Measurements from ENCODE around the gene LETMD1. TPM values are rescaled to one million over a fixed set of nuclear protein-coding genes. Genes with fewer than 3 reads are reported as not detected.

LETMD1 gene
- total and polyA plus RNA-seq, 2 of the 8 experiments (the other 6 are each of a cell fraction or from before 2014, with no cell fraction given) = 39.4 to 65.3 TPM

DNA sequence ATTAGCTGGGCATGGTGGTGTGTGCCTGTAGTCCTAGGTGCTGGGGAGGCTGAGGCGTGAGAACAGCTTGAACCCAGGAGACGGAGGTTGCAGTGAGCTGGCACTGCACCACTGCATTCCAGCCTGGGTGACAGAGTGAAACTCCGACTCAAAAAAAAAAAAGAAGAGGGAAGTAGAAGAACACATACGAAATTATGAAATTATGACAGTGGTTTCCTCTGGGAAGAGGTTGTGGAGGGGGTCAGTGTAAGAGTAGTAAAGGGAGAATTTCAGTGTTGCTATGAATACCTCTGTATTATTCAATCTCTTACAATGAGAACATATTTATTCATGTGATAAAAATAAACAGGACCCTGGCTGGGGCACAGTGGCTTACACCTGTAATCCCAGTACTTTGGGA is 60.0 kb downstream of the LETMD1 start:
- no peak overlapping the region for H3K56ac ChIP-seq (replicated peaks; ENCODE audit: insufficient read length, low read depth, low read length)
- H3K36me3 ChIP-seq (ENCODE audit: control insufficient read depth in 2 of 4, insufficient read depth in 4 of 4, low read length in 3 of 4) = peaks cover 8 to 76% (median 37%) of the 10 kb centered on the region in 4 experiments
- H2BK15ac ChIP-seq (ENCODE audit: low read length) = no peak overlapping the region
- H2BK20ac ChIP-seq (ENCODE audit: low read length) = no peak overlapping the region
- H3K27me3 ChIP-seq (replicated peaks in 1 of 4; ENCODE audit: control insufficient read depth in 3 of 4, extremely low read depth in 1 of 4, insufficient read depth in 3 of 4, low read length in 3 of 4) = no peaks in the 10 kb centered on the region
- no peak overlapping the region for H4K5ac ChIP-seq (ENCODE audit: insufficient read length, low read depth, low read length)
- WGBS, 2 experiments (ENCODE audit: extremely low coverage in 1 of 2, insufficient coverage in 1 of 2, insufficient read length in 1 of 2, insufficient replicate concordance in 2 of 2, low coverage in 1 of 2, low lambda C conversion rate in 2 of 2, missing lambda C conversion rate in 1 of 2) = 95% methylated on average over 4 of the region's 4 CpGs; no CpG with 5 or more reads in 1 of the 2 experiments
- H4K8ac ChIP-seq (ENCODE audit: extremely low read depth, insufficient read depth, low read length) = no peak overlapping the region
- H3K18ac ChIP-seq (ENCODE audit: extremely low read depth, low read length) = no peak overlapping the region
- H3K79me2 ChIP-seq (ENCODE audit: control insufficient read depth in 1 of 2, insufficient read depth in 2 of 2, low read length in 2 of 2) = no peaks in the 10 kb centered on the region
- no peak overlapping the region for H2BK120ac ChIP-seq (replicated peaks; ENCODE audit: low read depth, low read length)
- no peak overlapping the region for H3K27ac ChIP-seq (ENCODE audit: low read depth, low read length)
- no peaks in the 10 kb centered on the region for H3K79me1 ChIP-seq (ENCODE audit: low read depth, low read length)
- no peak for DNase-seq (ENCODE audit: low read depth in 1 of 2, low spot score in 2 of 2)
- no peak overlapping the region for H3K4me2 ChIP-seq (ENCODE audit: insufficient read depth in 1 of 2, low read depth in 2 of 2, low read length in 2 of 2)
- H3K9me3 ChIP-seq (ENCODE audit: insufficient read depth in 2 of 2, low read depth in 1 of 2, low read length in 1 of 2) = no peaks in the 10 kb centered on the region
- no peaks in the 10 kb centered on the region for H3K23me2 ChIP-seq (ENCODE audit: low read depth, low read length)
- ChIA-PET CTCF (ENCODE audit: partially characterized antibody) (no interaction called here), POLR2A (ENCODE audit: partially characterized antibody) (interaction anchor here (0.9 to 4.2 kb wide), 3 partner anchors 13 to 136 kb away, joined by 3 to 11 read pairs (median 3); partner anchors contain the start of gene CSRNP2)
- H3K9ac ChIP-seq (replicated peaks in 1 of 4; ENCODE audit: extremely low read depth in 1 of 4, low read depth in 3 of 4, low read length in 3 of 4) = no peak overlapping the region
- H4K91ac ChIP-seq (replicated peaks; ENCODE audit: insufficient read length, low read length) = no peak overlapping the region
- no peaks in the 10 kb centered on the region for H3K4me1 ChIP-seq (replicated peaks in 1 of 4; ENCODE audit: control insufficient read depth in 3 of 4, insufficient read depth in 4 of 4, low read length in 3 of 4)
- no peak for FAIRE-seq
- no peak overlapping the region for H2AFZ ChIP-seq (ENCODE audit: low read length)
- no peak overlapping the region for H3K14ac ChIP-seq (ENCODE audit: insufficient read length)
- no peak overlapping the region for H2BK12ac ChIP-seq (ENCODE audit: low read depth, low read length)
- H3K4ac ChIP-seq (replicated peaks; ENCODE audit: insufficient read length, low read depth, low read length) = no peak overlapping the region
- no peak overlapping the region for H3K23ac ChIP-seq (ENCODE audit: insufficient read length)
- H4K20me1 ChIP-seq (replicated peaks in 1 of 2; ENCODE audit: control insufficient read depth in 1 of 2, insufficient read depth in 2 of 2, low read length in 2 of 2) = no peaks in the 10 kb centered on the region
- no peak overlapping the region for H2AK5ac ChIP-seq (ENCODE audit: low read depth, low read length)
- TF ChIP-seq, protein P1, sequence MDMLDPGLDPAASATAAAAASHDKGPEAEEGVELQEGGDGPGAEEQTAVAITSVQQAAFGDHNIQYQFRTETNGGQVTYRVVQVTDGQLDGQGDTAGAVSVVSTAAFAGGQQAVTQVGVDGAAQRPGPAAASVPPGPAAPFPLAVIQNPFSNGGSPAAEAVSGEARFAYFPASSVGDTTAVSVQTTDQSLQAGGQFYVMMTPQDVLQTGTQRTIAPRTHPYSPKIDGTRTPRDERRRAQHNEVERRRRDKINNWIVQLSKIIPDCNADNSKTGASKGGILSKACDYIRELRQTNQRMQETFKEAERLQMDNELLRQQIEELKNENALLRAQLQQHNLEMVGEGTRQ (IDR thresholded peaks at IDR 0.05; ENCODE audit: low read length) = no peak
- TF ChIP-seq CHD1 (IDR thresholded peaks at IDR 0.05; ENCODE audit: low read depth, low read length) = no peak
- no peak for TF ChIP-seq KDM4A (IDR thresholded peaks at IDR 0.05; ENCODE audit: low read depth, low read length, severe bottlenecking)
- no peak for TF ChIP-seq RAD21 (IDR thresholded peaks at IDR 0.05 in 1 of 2, conservative IDR thresholded peaks at IDR 0.05 in 1 of 2; ENCODE audit: low read depth in 2 of 2, low read length in 2 of 2)
- TF ChIP-seq, protein P2, sequence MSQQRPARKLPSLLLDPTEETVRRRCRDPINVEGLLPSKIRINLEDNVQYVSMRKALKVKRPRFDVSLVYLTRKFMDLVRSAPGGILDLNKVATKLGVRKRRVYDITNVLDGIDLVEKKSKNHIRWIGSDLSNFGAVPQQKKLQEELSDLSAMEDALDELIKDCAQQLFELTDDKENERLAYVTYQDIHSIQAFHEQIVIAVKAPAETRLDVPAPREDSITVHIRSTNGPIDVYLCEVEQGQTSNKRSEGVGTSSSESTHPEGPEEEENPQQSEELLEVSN (IDR thresholded peaks at IDR 0.05) = no peak
- TF ChIP-seq, protein P3, sequence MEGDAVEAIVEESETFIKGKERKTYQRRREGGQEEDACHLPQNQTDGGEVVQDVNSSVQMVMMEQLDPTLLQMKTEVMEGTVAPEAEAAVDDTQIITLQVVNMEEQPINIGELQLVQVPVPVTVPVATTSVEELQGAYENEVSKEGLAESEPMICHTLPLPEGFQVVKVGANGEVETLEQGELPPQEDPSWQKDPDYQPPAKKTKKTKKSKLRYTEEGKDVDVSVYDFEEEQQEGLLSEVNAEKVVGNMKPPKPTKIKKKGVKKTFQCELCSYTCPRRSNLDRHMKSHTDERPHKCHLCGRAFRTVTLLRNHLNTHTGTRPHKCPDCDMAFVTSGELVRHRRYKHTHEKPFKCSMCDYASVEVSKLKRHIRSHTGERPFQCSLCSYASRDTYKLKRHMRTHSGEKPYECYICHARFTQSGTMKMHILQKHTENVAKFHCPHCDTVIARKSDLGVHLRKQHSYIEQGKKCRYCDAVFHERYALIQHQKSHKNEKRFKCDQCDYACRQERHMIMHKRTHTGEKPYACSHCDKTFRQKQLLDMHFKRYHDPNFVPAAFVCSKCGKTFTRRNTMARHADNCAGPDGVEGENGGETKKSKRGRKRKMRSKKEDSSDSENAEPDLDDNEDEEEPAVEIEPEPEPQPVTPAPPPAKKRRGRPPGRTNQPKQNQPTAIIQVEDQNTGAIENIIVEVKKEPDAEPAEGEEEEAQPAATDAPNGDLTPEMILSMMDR (IDR thresholded peaks at IDR 0.05; ENCODE audit: control extremely low read depth in 1 of 3, insufficient read depth in 1 of 3, low read depth in 1 of 3, low read length in 3 of 3) = no peak
- H3K4me3 ChIP-seq (ENCODE audit: extremely low read depth in 1 of 4, insufficient read depth in 2 of 4, low read depth in 3 of 4, low read length in 4 of 4) = no peak overlapping the region
- H2BK5ac ChIP-seq (ENCODE audit: low read depth, low read length) = no peak overlapping the region
